Vagina (tissue), 2 donors: ENCODE results near the gene C11orf42.

Experiments
- CTCF ChIP-seq, 3 experiments: fragments of 450-650 bp in 2 of 3; fragments of 200-600 bp in 1 of 3; sonication (generic) in 1 of 3; IDR thresholded peaks; one replicate each; pipeline ENCODE4 v1.5.1; 2017 to 2019; ENCODE audit warnings: antibody characterized with exemption in 3 of 3, mild to moderate bottlenecking in 2 of 3, moderate library complexity in 2 of 3
- POLR2A ChIP-seq, 2 donors: fragments of 450-650 bp; IDR thresholded peaks; one replicate each; pipeline ENCODE4 v1.6.1; 2017; ENCODE audit warnings: antibody characterized with exemption in 2 of 2, mild to moderate bottlenecking in 2 of 2, moderate library complexity in 2 of 2
- POLR2AphosphoS5 ChIP-seq, 2 donors: sonication (generic); formaldehyde crosslinking; IDR thresholded peaks; one replicate each; pipeline ENCODE4 v1.9.0; 2017; ENCODE audit warnings: antibody characterized with exemption in 2 of 2, mild to moderate bottlenecking in 2 of 2, low read depth in 1 of 2; ENCODE audit not compliant: insufficient read depth in 1 of 2

GRCh38 chr11:6249770-6250555 lies 44.6 kb downstream of the C11orf42 start:
- TF ChIP-seq CTCF (IDR thresholded peaks at IDR 0.05), result no peak
- no peak for TF ChIP-seq POLR2AphosphoS5 (IDR thresholded peaks at IDR 0.05; ENCODE audit: insufficient read depth in 1 of 2, low read depth in 1 of 2)
- no peak for TF ChIP-seq POLR2A (IDR thresholded peaks at IDR 0.05)
